Esophagus squamous epithelium (tissue), 5 donors: Measurements from ENCODE around the gene TRAF3IP1. TPM values are rescaled to one million over a fixed set of nuclear protein-coding genes. Genes with fewer than 3 reads are reported as not detected.
"Not testable (repeated sequence)": the region's sequence is repeated elsewhere in the genome, so short reads cannot be mapped to it uniquely, and the experiment has no call there.

Experiments
- DNase-seq: peaks from one replicate; lab custom pipeline; 2025; lab: John Stamatoyannopoulos, UW
- H3K27ac ChIP-seq, 4 donors: fragments of 200-600 bp; sonication (generic); one replicate each; pipeline ENCODE4 v1.5.1; 2016 to 2019; ENCODE audit warnings: mild to moderate bottlenecking in 1 of 4
- H3K27me3 ChIP-seq, 4 donors: fragments of 200-600 bp; sonication (generic); 1 replicate in 3 of 4; 2 replicates in 1 of 4; pipeline versions ENCODE4 v1.5.1 to v1.6.0; 2017 to 2021; ENCODE audit warnings: antibody characterized with exemption in 1 of 4
- H3K36me3 ChIP-seq, 3 donors: fragments of 200-600 bp; sonication (generic); one replicate each; pipeline ENCODE4 v1.5.1; 2016 to 2019
- H3K4me1 ChIP-seq, 3 donors: fragments of 200-600 bp; sonication (generic); one replicate each; pipeline ENCODE4 v1.5.1; 2017 to 2019
- H3K4me3 ChIP-seq, 4 donors: fragments of 200-600 bp; sonication (generic); 1 replicate in 3 of 4; 2 replicates in 1 of 4; pipeline ENCODE4 v1.5.1; 2016 to 2019; ENCODE audit warnings: mild to moderate bottlenecking in 2 of 4, moderate library complexity in 1 of 4
- H3K9me3 ChIP-seq, 3 donors: fragments of 200-600 bp; sonication (generic); one replicate each; pipeline ENCODE4 v1.5.1; 2016 to 2019
- CTCF ChIP-seq, 6 experiments: fragments of 450-650 bp in 4 of 6; fragments of 200-600 bp in 2 of 6; sonication (generic) in 2 of 6; IDR thresholded peaks; one replicate each; pipeline ENCODE4 v1.5.1; 2016 to 2019; ENCODE audit warnings: antibody characterized with exemption in 6 of 6, mild to moderate bottlenecking in 4 of 6, moderate library complexity in 4 of 6
- POLR2A ChIP-seq, 4 donors: fragments of 450-650 bp; IDR thresholded peaks; one replicate each; pipeline ENCODE4 v1.6.1; 2017; ENCODE audit warnings: antibody characterized with exemption in 4 of 4, mild to moderate bottlenecking in 4 of 4, moderate library complexity in 3 of 4
- WGBS, 2 donors: methylation state at CpG; one replicate each; pipeline ENCODE4 v1.1.5; 2018; 5-methylcytosine and 5-hydroxymethylcytosine counted together
- intact Hi-C: fragments of 100-400 bp; cut with DNase I; formaldehyde crosslinking; loops from one replicate; pipeline ENCODE4 v1.15.0; 2022
- total RNA-seq, 4 donors: library from RNA; depleted of rRNA; stranded (reverse); fragments of >200 nt; gene quantifications; one replicate each; pipeline ENCODE4 v1.1.0, GENCODE V29; 2016
- donor health status: DM: yes; HTN: yes; CAD: no.

TRAF3IP1 gene
- total RNA-seq, 4 donors from 2014 or later: 5.4 to 13.5 (median 9.8) TPM

GRCh38 chr2:238398577-238398976 lies 78.3 kb downstream of the TRAF3IP1 start:
- Histone ChIP-seq H3K27me3 (no peaks in the 10 kb centered on the region), H3K36me3 (peaks cover 0 to 29% (median 0%) of the 10 kb centered on the region in 3 donors), H3K9me3 (no peaks in the 10 kb centered on the region), H3K4me3 (no peak overlapping the region), H3K4me1 (peaks cover 0 to 5% (median 0%) of the 10 kb centered on the region in 3 donors), H3K27ac (no peak overlapping the region)
- no peak for DNase-seq
- no peak for TF ChIP-seq POLR2A (IDR thresholded peaks at IDR 0.05)
- TF ChIP-seq CTCF (IDR thresholded peaks at IDR 0.05): no peak
- 85 to 88% methylated on average over 6 of the region's 6 CpGs for WGBS, 2 donors
- intact Hi-C loops: no loop called here

- TF ChIP-seq CTCF (IDR thresholded peaks at IDR 0.05) (no peak), POLR2A (IDR thresholded peaks at IDR 0.05) (no peak)
- 91 to 97% methylated on average over 2 of the region's 2 CpGs for WGBS, 2 donors
- H3K27me3 ChIP-seq: no peaks in the 10 kb centered on the region
- peaks cover 0 to 5% (median 0%) of the 10 kb centered on the region in 3 donors for H3K4me1 ChIP-seq
- no peak overlapping the region for H3K27ac ChIP-seq
- no peak overlapping the region for H3K4me3 ChIP-seq
- intact Hi-C loops: no loop called here
- DNase-seq: no peak
- H3K36me3 ChIP-seq: peaks cover 0 to 29% (median 0%) of the 10 kb centered on the region in 3 donors
- no peaks in the 10 kb centered on the region for H3K9me3 ChIP-seq
Measured at GRCh38 chr2:238399094-238399493, 78.8 kb downstream of the TRAF3IP1 start.

GRCh38 chr2:238401551-238401950 lies 81.2 kb downstream of the TRAF3IP1 start:
- Histone ChIP-seq H3K27ac (no peak overlapping the region), H3K4me3 (no peak overlapping the region), H3K27me3 (no peaks in the 10 kb centered on the region), H3K36me3 (peaks cover 0 to 29% (median 0%) of the 10 kb centered on the region in 3 donors), H3K9me3 (no peaks in the 10 kb centered on the region), H3K4me1 (peaks cover 0 to 5% (median 0%) of the 10 kb centered on the region in 3 donors)
- DNase-seq: no peak
- WGBS, 2 donors: 60 to 90% methylated on average over 5 to 7 of the region's 8 CpGs
- intact Hi-C loops: no loop called here
- TF ChIP-seq POLR2A (IDR thresholded peaks at IDR 0.05): no peak

- peaks cover 0 to 5% (median 0%) of the 10 kb centered on the region in 3 donors for H3K4me1 ChIP-seq
- TF ChIP-seq CTCF (IDR thresholded peaks at IDR 0.05) (no peak), POLR2A (IDR thresholded peaks at IDR 0.05) (no peak)
- intact Hi-C loops: no loop called here
- WGBS, 2 donors: 92% methylated on average over 21 of the region's 21 CpGs
- H3K27me3 ChIP-seq: no peaks in the 10 kb centered on the region
- no peak overlapping the region for H3K27ac ChIP-seq
- no peak for DNase-seq
- no peaks in the 10 kb centered on the region for H3K9me3 ChIP-seq
- no peak overlapping the region for H3K4me3 ChIP-seq
- peaks cover 0 to 22% (median 0%) of the 10 kb centered on the region in 3 donors for H3K36me3 ChIP-seq
Measured at GRCh38 chr2:238403632-238404405, 83.5 kb downstream of the TRAF3IP1 start.

- Histone ChIP-seq H3K4me1 (peaks cover 0 to 5% (median 0%) of the 10 kb centered on the region in 3 donors), H3K4me3 (no peak overlapping the region), H3K9me3 (no peaks in the 10 kb centered on the region), H3K36me3 (peaks cover 0 to 14% (median 0%) of the 10 kb centered on the region in 3 donors), H3K27me3 (no peaks in the 10 kb centered on the region), H3K27ac (no peak overlapping the region)
- no peak for DNase-seq
- intact Hi-C loops: no loop called here
- WGBS, 2 donors: 86 to 88% methylated on average over 16 to 17 of the region's 19 CpGs
- TF ChIP-seq CTCF (IDR thresholded peaks at IDR 0.05): no peak
- no peak for TF ChIP-seq POLR2A (IDR thresholded peaks at IDR 0.05)
Measured at GRCh38 chr2:238404406-238405216, 84.3 kb downstream of the TRAF3IP1 start.

- DNase-seq, H3K4me1 ChIP-seq, H3K9me3 ChIP-seq, H3K4me3 ChIP-seq, H3K27ac ChIP-seq, H3K36me3 ChIP-seq, H3K27me3 ChIP-seq, intact Hi-C loops: not testable (repeated sequence)
- WGBS, 2 donors: 96 to 100% methylated on average over 1 to 4 of the region's 4 CpGs
Measured at GRCh38 chr2:238405217-238405555, 84.9 kb downstream of the TRAF3IP1 start.
